NCI-H2081 treated with DMSO at 0.1 percent for 48 hours (cell line): ENCODE results near the gene ETV6.

Experiments
- DNase-seq: peaks from one replicate; lab custom pipeline; 2025; lab: John Stamatoyannopoulos, UW

ETV6 gene

DNA sequence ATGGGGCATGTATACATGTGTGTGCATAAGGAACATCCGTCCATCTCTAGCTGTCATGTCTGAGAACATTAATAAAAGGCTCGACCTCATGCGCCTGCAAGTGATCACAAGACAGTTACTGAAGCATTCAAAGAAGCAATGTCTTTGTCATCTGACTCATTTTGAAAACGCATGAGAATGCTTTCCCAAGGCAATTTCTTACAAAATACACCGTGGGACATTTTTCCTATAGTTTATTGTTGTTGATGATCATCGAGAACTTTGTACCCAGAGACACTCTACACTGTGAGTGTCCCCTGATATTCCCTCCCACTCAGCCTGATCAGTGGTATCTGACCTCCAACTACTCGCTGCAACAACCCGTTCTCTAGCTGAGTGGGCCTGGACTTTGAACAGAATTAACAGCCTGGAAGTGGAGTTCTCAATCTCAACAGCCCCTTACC lies 68.1 kb downstream of the ETV6 start:
- no peak for DNase-seq

GRCh38 chr12:11718105-11718504 lies 68.6 kb downstream of the ETV6 start:
- DNase-seq = no peak

DNA sequence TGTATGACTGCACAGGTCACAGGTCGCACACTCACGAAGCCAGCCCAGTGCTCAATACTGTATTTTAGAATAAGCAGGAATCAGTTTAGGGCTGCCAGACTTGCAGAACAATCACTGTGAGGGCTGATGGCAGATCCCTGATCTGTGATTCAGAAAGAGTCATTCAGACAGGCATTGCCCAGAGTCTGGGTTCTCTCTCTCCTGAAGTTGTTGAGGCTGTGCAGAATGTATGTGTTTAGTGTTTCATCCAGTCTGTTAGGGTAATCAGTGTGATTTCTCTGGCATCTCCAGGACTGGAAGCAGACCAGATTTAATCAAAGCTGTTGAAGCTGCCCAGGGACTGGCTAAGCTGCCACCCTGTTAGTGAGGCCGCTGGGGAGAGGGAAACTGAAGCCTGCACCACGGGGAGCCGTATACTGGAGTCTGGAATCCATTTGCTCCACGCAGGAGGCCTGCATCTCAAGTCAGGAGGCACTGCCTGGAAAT lies 69.3 kb downstream of the ETV6 start:
- DNase-seq = no peak

DNA sequence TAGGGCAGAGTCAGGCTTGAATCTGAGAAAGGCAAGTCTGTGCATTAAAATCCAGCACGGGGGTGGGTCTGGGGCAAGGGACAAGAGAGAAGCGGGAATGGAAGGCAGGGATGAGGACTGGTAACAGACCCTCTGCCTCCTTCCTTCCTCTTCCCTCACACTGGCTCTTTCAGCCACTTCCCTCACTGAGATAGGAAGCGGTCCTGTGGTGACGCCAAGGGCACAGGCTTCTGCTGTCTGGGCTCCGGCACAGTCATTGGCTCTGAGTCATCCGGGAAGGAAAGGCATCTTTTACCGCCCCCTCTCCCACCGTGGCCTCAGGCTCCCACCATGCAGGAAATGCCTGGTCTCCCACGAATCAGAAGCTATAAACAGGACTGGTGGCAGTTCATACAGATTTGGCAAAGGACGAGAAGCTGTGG lies 70.2 kb downstream of the ETV6 start:
- DNase-seq = no peak

DNA sequence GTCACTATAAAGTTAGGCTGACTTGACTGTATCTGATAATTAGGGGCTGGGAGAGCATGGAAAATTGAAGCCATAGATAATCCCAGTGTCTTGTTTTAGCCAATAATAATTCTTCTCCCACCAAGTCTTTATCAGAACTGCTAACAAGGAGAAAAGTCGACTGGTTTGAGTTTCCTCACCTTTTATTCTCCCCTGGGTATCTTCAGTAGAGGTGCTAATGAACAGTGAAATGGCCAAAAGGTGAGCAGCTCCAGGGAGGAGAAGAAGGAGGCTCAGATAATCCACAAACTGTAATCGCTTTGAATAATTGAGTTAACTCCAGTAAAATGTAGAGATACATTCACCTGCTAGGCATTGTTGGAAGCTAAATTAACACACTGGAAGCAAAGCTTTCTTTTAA lies 72.6 kb downstream of the ETV6 start:
- no peak for DNase-seq

DNA sequence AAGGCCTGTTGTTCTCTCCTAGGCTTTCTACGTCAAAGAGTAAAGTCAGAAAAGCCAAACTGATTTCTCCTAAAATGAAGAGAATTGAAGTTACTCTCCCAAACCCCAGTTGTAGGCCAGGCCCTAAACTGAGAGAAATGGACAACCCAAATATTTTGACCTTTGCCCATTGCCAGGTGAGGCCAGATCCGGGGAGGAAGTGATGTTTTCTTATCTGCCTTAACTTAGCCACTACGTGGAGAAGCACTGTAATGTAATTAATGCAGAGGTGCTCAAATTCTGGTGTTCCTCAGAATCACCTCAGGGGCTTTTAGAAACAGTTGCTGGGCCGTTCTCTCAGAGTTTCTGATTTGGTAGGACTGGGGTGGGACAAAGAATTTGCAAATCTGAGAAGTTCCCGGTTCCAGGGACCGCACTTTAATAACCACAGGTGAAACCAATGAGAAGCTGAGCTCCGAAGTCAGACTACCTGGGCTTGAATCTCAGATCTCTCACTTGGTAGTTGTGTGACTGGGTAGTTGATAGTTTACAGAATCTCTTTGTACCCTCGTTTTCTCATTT lies 73.2 kb downstream of the ETV6 start:
- DNase-seq = no peak

DNA sequence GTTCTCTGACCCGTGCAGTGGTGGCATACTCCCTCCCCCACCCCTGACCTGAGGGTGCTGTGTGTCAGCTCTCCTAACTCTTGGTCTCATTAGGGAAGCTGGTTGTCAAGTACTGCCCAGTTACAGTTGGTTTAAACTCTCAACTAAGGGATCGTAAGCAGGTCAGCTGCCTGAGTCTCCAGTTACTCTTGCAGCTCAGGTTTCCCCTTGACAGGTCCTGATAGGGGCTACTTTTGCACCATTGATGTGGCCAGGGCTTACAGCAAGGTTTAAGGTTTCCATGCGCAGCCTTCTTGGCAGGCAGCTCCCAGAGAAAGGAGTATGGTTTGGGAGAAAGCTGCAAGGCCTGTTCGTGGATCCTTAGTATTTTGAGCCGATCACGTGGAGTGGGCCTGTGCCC lies 74.5 kb downstream of the ETV6 start:
- no peak for DNase-seq

DNA sequence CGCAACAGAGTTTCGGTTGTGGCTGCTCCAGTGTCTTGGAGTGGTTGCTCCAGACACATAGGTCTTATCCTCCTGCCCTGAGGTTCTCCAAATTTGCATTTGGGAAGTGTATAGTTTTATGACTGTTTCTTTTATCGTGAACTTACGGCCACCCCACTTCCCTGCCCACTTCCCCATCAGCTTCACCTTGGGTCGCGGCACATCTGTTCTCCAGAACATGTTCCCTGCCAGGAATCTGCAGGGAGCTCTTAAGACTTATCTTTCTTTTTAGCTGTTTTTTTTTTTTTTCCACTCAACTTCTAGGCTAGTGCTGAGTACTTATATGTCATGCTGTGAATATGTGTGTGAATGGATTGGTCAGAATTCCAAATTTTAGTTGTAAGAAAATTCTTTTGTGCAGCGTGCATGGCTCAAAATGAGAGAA lies 75.4 kb downstream of the ETV6 start:
- DNase-seq = no peak

- no peak for DNase-seq
Measured at GRCh38 chr12:11725686-11726085, 76.2 kb downstream of the ETV6 start.

DNA sequence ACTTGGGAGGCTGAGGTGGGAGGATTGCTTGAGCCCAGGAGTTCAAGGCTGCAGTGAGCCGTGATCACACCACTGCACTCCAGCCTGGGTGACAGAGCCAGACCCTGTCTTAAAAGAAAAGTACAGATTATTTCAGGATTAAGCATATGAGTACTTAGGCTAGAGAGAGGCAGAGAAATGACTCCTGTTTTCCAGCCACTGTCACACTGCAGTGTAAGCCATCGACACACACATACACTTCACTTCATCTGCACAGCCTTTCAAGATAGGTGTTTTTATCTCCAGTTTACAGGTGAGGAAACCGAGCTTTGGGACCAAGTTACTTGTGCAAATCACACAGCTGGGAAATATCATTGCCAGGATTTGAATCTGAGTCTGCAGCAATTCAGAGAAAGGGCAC lies 77.2 kb downstream of the ETV6 start:
- no peak for DNase-seq

DNA sequence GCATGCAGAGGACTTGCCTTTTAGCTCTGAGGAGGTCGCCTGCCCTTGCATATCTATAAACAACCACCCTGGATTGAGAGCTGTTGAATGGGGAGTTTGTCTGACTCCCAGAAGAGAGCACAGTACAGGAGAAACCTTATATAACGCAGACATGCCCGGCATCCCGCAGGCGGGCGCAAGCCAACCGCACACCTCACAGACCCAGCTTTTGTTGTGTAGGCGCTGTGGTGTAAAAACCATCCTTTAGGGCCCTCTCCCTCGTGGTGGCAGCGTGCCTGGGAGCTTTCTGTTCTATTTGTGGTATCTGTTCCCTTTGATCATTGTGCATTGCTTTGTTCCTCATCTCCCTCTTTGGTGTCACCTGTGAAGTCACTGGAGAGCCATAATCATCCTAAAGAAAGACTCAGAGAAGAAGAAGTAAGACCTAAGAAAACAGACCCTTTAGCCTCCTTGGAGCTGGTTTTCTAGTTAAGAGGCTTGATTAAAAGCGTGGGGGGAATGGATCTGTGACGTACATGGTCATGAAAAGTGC lies 77.7 kb downstream of the ETV6 start:
- no peak for DNase-seq

DNA sequence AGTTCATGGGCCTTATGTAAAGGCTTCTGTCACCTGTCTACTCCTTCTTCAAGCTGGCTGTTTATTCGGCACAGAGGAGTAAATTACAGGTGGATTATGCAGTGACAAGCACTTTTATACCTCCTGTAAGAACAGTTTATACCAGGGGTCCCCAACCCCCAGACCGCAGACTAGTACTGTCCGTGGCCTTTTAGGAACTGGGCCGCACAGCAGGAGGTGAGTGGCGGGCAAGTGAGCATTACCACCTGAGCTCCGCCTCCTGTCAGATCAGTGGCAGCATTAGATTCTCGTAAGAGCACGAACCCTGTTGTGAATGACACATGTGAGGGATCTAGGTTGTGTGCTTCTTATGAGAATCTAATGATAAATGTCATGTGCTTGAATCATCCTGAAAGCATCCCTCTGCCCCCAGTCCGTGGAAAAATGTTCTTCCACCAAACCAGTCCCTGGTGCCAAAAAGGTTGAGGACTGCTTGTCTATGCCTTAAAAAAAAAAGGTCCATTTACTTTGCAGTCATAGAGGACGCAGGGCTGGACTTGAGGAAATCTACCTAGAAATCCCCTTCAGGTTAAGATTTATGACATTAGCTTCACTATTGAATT lies 78.8 kb downstream of the ETV6 start:
- no peak for DNase-seq

- no peak for DNase-seq
Measured at GRCh38 chr12:11729008-11729407, 79.5 kb downstream of the ETV6 start.

- no peak for DNase-seq
Measured at GRCh38 chr12:11729439-11730150, 80.1 kb downstream of the ETV6 start.

DNA sequence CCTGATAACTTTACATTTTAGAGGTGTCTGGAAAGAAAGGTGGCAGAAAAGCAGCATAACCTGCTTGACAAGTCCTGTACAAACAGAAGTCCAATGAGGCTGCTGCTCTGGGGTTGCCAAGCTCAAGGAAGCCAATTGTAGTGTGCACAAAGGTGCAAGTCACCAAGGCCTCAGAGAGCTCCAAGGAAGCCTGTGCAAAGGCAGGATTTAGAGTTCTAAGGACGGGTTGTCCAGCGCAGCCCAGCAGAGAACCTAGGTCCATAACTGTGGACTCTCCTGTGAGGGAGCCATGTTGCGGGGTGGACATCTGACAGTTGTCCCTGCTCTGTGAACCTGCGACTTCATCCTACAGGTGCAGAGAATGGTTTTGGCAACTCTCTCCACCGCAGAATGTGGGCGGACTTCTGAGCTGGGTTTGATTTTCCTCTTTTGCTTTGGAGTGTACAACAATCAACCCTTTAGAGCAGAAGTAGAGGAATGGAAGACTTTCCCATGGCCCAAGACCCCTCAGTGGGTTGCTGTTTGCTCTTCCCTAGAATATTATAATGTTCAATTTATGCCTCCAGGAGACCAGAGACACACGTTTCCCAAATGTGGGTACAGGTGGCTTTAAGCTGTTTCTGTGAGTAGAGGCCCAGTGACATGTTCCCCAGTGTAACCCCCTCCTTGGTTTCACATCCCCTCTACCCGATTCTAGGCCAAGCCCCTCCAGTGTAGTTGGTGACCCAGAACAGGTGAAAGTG lies 81.0 kb downstream of the ETV6 start:
- no peak for DNase-seq

DNA sequence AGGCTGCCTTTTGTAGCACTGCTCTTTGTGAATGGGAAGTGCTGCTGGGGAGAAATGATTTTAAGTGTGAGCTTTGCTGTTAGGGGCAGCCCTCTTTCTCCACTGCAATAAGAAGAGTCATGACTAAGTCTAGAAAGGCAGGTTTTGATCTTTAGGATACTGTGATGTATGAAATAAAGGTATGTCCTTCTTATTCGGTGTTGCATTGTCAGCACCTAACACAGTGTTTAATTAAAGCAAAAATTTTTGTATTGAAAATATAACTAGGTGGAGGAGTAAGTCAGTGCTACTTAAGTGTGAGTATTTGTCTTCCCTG lies 81.5 kb downstream of the ETV6 start:
- DNase-seq = no peak

DNA sequence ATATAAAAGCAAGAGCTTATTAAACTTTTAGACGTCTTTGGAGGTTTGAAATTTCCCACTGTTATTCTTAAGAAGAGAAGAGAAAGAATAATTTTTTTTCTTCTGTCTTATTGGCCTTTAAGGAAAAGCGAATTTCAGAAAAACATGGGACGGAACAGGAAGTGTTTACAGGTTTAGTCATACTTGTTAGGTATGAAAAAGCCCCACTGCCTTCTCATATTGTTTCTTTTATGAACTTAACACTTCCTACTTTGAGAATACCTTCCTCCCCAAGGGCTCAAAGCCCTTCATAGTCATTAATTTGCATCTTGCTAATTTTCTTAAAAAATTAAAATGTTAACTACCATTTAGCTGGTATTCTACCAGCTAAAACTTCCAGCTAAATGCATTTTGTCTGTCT lies 82.0 kb downstream of the ETV6 start:
- DNase-seq = no peak

- no peak for DNase-seq
Measured at GRCh38 chr12:11732023-11732422, 82.5 kb downstream of the ETV6 start.

- no peak for DNase-seq
Measured at GRCh38 chr12:11732715-11733114, 83.2 kb downstream of the ETV6 start.

- DNase-seq = no peak
Measured at GRCh38 chr12:11734580-11735180, 85.2 kb downstream of the ETV6 start.

- no peak for DNase-seq
Measured at GRCh38 chr12:11738450-11738849, 89.0 kb downstream of the ETV6 start.

GRCh38 chr12:11739980-11740577 lies 90.6 kb downstream of the ETV6 start:
- DNase-seq = no peak
